Measurements from ENCODE around the gene TECRL. TPM values are rescaled to one million over a fixed set of nuclear protein-coding genes. Genes with fewer than 3 reads are reported as not detected.

TECRL gene
- total RNA-seq, 1 experiment from 2014 or later, result not detected

- ChIA-PET POLR2A (no interaction called here), CTCF (no interaction called here)
- Histone ChIP-seq H3K27ac (ENCODE audit: low read length) (no peak overlapping the region), H3K4me3 (ENCODE audit: low read depth in 2 of 2, low read length in 2 of 2) (no peak overlapping the region), H3K27me3 (ENCODE audit: control insufficient read depth, insufficient read depth, low read length) (no peaks in the 10 kb centered on the region), H3K4me1 (ENCODE audit: control insufficient read depth, insufficient read depth, low read length) (no peaks in the 10 kb centered on the region), H3K36me3 (ENCODE audit: control insufficient read depth, insufficient read depth, low read length) (no peaks in the 10 kb centered on the region), H3K9me3 (ENCODE audit: control insufficient read depth, insufficient read depth, low read depth, low read length) (no peaks in the 10 kb centered on the region)
- no peak for TF ChIP-seq SIN3A (IDR thresholded peaks at IDR 0.05; ENCODE audit: borderline replicate concordance, insufficient read depth, low read depth, low read length)
- no peak for TF ChIP-seq TCF7L2 (IDR thresholded peaks at IDR 0.05; ENCODE audit: low read depth, low read length)
- TF ChIP-seq CTCF (IDR thresholded peaks at IDR 0.05), result no peak
- intact Hi-C loops (cut with micrococcal nuclease; ENCODE audit: unreplicated experiment) (no loop called here), in situ Hi-C loops (cut with HindIII; ENCODE audit: low pct_unique_long_range_greater_than_20kb, low sequenced_read_pairs) (no loop called here)
- BruUV-seq (replicated peaks), result no TSS peak
- DNase-seq (ENCODE audit: low read depth, low spot score) (no peak), ATAC-seq (no peak)
Observed at GRCh38 chr4:64384237-64385203, 24.7 kb downstream of the TECRL start.

- Histone ChIP-seq H3K27me3 (ENCODE audit: control insufficient read depth, insufficient read depth, low read length) (no peaks in the 10 kb centered on the region), H3K4me1 (ENCODE audit: control insufficient read depth, insufficient read depth, low read length) (no peaks in the 10 kb centered on the region), H3K27ac (ENCODE audit: low read length) (no peak overlapping the region), H3K9me3 (ENCODE audit: control insufficient read depth, insufficient read depth, low read depth, low read length) (no peaks in the 10 kb centered on the region), H3K4me3 (ENCODE audit: low read depth in 2 of 2, low read length in 2 of 2) (no peak overlapping the region), H3K36me3 (ENCODE audit: control insufficient read depth, insufficient read depth, low read length) (no peaks in the 10 kb centered on the region)
- no peak for DNase-seq (ENCODE audit: low read depth, low spot score)
- intact Hi-C loops (cut with micrococcal nuclease; ENCODE audit: unreplicated experiment) (no loop called here), in situ Hi-C loops (cut with HindIII; ENCODE audit: low pct_unique_long_range_greater_than_20kb, low sequenced_read_pairs) (no loop called here)
- BruUV-seq (replicated peaks), result no TSS peak
- ATAC-seq, result no peak
- ChIA-PET CTCF (no interaction called here), POLR2A (no interaction called here)
- TF ChIP-seq TCF7L2 (IDR thresholded peaks at IDR 0.05; ENCODE audit: low read depth, low read length), result no peak
- no peak for TF ChIP-seq REST (IDR thresholded peaks at IDR 0.05; ENCODE audit: insufficient read depth in 1 of 2, low read depth in 2 of 2, low read length in 1 of 2)
- no peak for TF ChIP-seq SIN3A (IDR thresholded peaks at IDR 0.05; ENCODE audit: borderline replicate concordance, insufficient read depth, low read depth, low read length)
- TF ChIP-seq CTCF (IDR thresholded peaks at IDR 0.05), result no peak
- no peak for TF ChIP-seq POLR2AphosphoS5 (IDR thresholded peaks at IDR 0.05; ENCODE audit: low read depth, low read length)
Observed at GRCh38 chr4:64368741-64369140, 40.5 kb downstream of the TECRL start.

Data from Panc1 (cell line).